A673 (cell line): ENCODE measurements around the gene WIPF3.

Experiments used
- CTCF ChIP-seq: fragments of 300-800, 200-600 bp; sonication (generic); conservative IDR thresholded peaks from 2 replicates; pipeline ENCODE4 v1.5.1; 2017; ENCODE audit warnings: low read depth, mild to moderate bottlenecking, antibody characterized with exemption, low read length, moderate library complexity, mixed read lengths
- EZH2 ChIP-seq: fragments of 200-600 bp; sonication (generic); IDR thresholded peaks from 2 replicates; pipeline ENCODE4 v1.6.1; 2017; ENCODE audit warnings: borderline replicate concordance, low read depth, mild to moderate bottlenecking, mixed read lengths, antibody characterized with exemption, low read length; ENCODE audit not compliant: poor library complexity, severe bottlenecking

GRCh38 chr7:29877196-29877595 is 70.9 kb downstream of the WIPF3 start:
- TF ChIP-seq EZH2 (no peak), CTCF (no peak)
